ENCODE results near the gene ZBTB8B.
"Not testable (repeated sequence)": the region's sequence is repeated elsewhere in the genome, so short reads cannot be mapped to it uniquely, and the experiment has no call there.

- not testable (repeated sequence) for TF ChIP-seq POLR2AphosphoS5, POLR2A, CTCF (IDR thresholded peaks at IDR 0.05)
Observed at GRCh38 chr1:32449457-32449831, 15.4 kb upstream of the ZBTB8B start.
